DOHH2 (cell line): ENCODE measurements around the gene LAMA3.

Experiments used
- H3F3A ChIP-seq: fragments of 200-600 bp; sonication (generic), shearing (Covaris generic); 2 replicates; pipeline ENCODE4 v1.6.0; 2016; ENCODE audit warnings: antibody characterized with exemption, mild to moderate bottlenecking; ENCODE audit not compliant: control insufficient read depth, insufficient read depth
- H3K27ac ChIP-seq: fragments of 200-600 bp; sonication (generic); 2 replicates; pipeline ENCODE4 v1.5.1; 2014; ENCODE audit warnings: low read depth, mild to moderate bottlenecking, low read length, moderate library complexity
- H3K27me3 ChIP-seq: fragments of 200-600 bp; sonication (generic); 2 replicates; pipeline ENCODE4 v1.6.1; 2014; ENCODE audit warnings: mild to moderate bottlenecking, low read length, mixed read lengths; ENCODE audit not compliant: control insufficient read depth
- H3K36me3 ChIP-seq: fragments of 200-600 bp; sonication (generic); 2 replicates; pipeline ENCODE4 v1.6.1; 2014; ENCODE audit warnings: mild to moderate bottlenecking, low read length, moderate library complexity, mixed read lengths; ENCODE audit not compliant: control insufficient read depth
- H3K4me1 ChIP-seq: fragments of 200-600 bp; sonication (generic); 2 replicates; pipeline ENCODE4 v1.6.1; 2014; ENCODE audit warnings: mild to moderate bottlenecking, low read length, mixed read lengths; ENCODE audit not compliant: control insufficient read depth
- H3K4me2 ChIP-seq: fragments of 200-600 bp; sonication (generic); 2 replicates; pipeline ENCODE4 v1.6.0; 2014; ENCODE audit warnings: mild to moderate bottlenecking, low read length, moderate library complexity
- H3K4me3 ChIP-seq: fragments of 200-600 bp; sonication (generic); 2 replicates; pipeline ENCODE4 v1.5.1; 2014; ENCODE audit warnings: mild to moderate bottlenecking, low read length, mixed read lengths
- H3K79me2 ChIP-seq: fragments of 200-600 bp; sonication (generic); 2 replicates; pipeline ENCODE4 v1.6.1; 2014; ENCODE audit warnings: mild to moderate bottlenecking, low read length, mixed read lengths; ENCODE audit not compliant: control insufficient read depth
- H3K9me2 ChIP-seq: fragments of 200-600 bp; sonication (generic); replicated peaks from 2 replicates; pipeline ENCODE4 v1.6.1; 2014; ENCODE audit warnings: mild to moderate bottlenecking, low read length, mixed read lengths; ENCODE audit not compliant: control insufficient read depth
- H3K9me3 ChIP-seq: fragments of 200-600 bp; sonication (generic); 2 replicates; pipeline ENCODE4 v1.6.1; 2014; ENCODE audit warnings: antibody characterized with exemption, low read length, mixed read lengths; ENCODE audit not compliant: control insufficient read depth, insufficient read depth
- H4K20me1 ChIP-seq: fragments of 200-600 bp; sonication (generic); 2 replicates; pipeline ENCODE4 v1.6.0; 2014; ENCODE audit warnings: low read depth, mild to moderate bottlenecking, antibody characterized with exemption, low read length, moderate library complexity; ENCODE audit not compliant: control insufficient read depth, insufficient read depth
- EZH2phosphoT487 ChIP-seq: fragments of 200-600 bp; sonication (generic); IDR thresholded peaks from 2 replicates; pipeline ENCODE4 v1.6.1; 2017; ENCODE audit warnings: borderline replicate concordance, mild to moderate bottlenecking, antibody characterized with exemption, low read length, moderate library complexity, mixed read lengths
- TF ChIP-seq, protein P1 (sequence below): fragments of 200-600 bp; sonication (generic); IDR thresholded peaks from one replicate; pipeline ENCODE4 v1.5.1; 2014; ENCODE audit warnings: antibody characterized with exemption, mild to moderate bottlenecking, low read depth, low read length; ENCODE audit not compliant: poor library complexity, severe bottlenecking

Gene LAMA3

GRCh38 chr18:23824240-23824639, 135.0 kb downstream of the LAMA3 start:
- Histone ChIP-seq H3K27me3 (peaks cover 32% of the 10 kb centered on the region), H3K79me2 (no peaks in the 10 kb centered on the region), H3K4me3 (no peak overlapping the region), H3K4me1 (no peaks in the 10 kb centered on the region), H3K27ac (no peak overlapping the region), H3K36me3 (no peaks in the 10 kb centered on the region), H3F3A (no peaks in the 10 kb centered on the region), H3K9me2 (no peaks in the 10 kb centered on the region), H3K4me2 (no peak overlapping the region), H4K20me1 (no peaks in the 10 kb centered on the region), H3K9me3 (no peaks in the 10 kb centered on the region)
- TF ChIP-seq, protein P1, sequence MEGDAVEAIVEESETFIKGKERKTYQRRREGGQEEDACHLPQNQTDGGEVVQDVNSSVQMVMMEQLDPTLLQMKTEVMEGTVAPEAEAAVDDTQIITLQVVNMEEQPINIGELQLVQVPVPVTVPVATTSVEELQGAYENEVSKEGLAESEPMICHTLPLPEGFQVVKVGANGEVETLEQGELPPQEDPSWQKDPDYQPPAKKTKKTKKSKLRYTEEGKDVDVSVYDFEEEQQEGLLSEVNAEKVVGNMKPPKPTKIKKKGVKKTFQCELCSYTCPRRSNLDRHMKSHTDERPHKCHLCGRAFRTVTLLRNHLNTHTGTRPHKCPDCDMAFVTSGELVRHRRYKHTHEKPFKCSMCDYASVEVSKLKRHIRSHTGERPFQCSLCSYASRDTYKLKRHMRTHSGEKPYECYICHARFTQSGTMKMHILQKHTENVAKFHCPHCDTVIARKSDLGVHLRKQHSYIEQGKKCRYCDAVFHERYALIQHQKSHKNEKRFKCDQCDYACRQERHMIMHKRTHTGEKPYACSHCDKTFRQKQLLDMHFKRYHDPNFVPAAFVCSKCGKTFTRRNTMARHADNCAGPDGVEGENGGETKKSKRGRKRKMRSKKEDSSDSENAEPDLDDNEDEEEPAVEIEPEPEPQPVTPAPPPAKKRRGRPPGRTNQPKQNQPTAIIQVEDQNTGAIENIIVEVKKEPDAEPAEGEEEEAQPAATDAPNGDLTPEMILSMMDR = no peak
- TF ChIP-seq EZH2phosphoT487 = no peak

DNA sequence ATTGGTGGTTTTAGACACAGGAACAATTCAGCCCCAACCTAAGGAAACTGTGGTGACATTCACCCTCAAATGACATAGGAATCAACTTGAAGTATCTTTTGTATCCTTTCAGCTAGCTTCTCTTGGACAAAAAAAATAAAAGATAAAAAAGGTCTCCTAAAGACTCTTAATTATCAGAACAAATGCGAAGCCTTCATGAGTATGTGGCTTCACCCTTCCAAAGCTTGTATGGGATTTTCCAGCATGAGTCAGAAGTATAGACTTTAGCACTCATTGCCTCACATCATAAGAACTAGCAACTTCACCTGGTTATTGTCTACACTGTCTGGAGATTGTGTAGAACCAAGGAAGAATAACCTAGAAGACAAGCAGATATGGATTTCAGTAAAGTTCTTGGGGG, 135.4 kb downstream of the LAMA3 start:
- Histone ChIP-seq H3K4me1 (no peaks in the 10 kb centered on the region), H3K4me2 (no peak overlapping the region), H3K4me3 (no peak overlapping the region), H3K36me3 (no peaks in the 10 kb centered on the region), H3K9me2 (no peaks in the 10 kb centered on the region), H3K27ac (no peak overlapping the region), H3K27me3 (peaks cover 33% of the 10 kb centered on the region), H3K79me2 (no peaks in the 10 kb centered on the region), H4K20me1 (no peaks in the 10 kb centered on the region), H3K9me3 (no peaks in the 10 kb centered on the region), H3F3A (no peaks in the 10 kb centered on the region)
- TF ChIP-seq, protein P1 = no peak
- no peak for TF ChIP-seq EZH2phosphoT487

GRCh38 chr18:23825496-23825895, 136.2 kb downstream of the LAMA3 start:
- Histone ChIP-seq H3K4me2 (no peak overlapping the region), H4K20me1 (no peaks in the 10 kb centered on the region), H3K79me2 (no peaks in the 10 kb centered on the region), H3K4me3 (no peak overlapping the region), H3K9me2 (no peaks in the 10 kb centered on the region), H3K9me3 (no peaks in the 10 kb centered on the region), H3K4me1 (no peaks in the 10 kb centered on the region), H3K27me3 (peaks cover 34% of the 10 kb centered on the region), H3K27ac (no peak overlapping the region), H3F3A (no peaks in the 10 kb centered on the region), H3K36me3 (no peaks in the 10 kb centered on the region)
- TF ChIP-seq, protein P1 = no peak
- no peak for TF ChIP-seq EZH2phosphoT487
